MM.1S (cell line): ENCODE data around the gene SPTSSB.

Experiments
- DNase-seq: peaks from one replicate; pipeline ENCODE4 v3.0.0-alpha.2; 2015
- H2AFZ ChIP-seq: fragments of 300-600 bp; sonication (generic); 2 replicates; pipeline ENCODE4 v1.6.0; 2016; ENCODE audit warnings: antibody characterized with exemption, low read length
- H3F3A ChIP-seq: fragments of 300-600 bp; sonication (generic); 2 replicates; pipeline ENCODE4 v1.6.1; 2016; ENCODE audit warnings: mild to moderate bottlenecking, antibody characterized with exemption, low read length, moderate library complexity, mixed read lengths; ENCODE audit not compliant: insufficient read depth
- H3K27ac ChIP-seq: fragments of 300-600 bp; sonication (generic); 2 replicates; pipeline ENCODE4 v1.5.1; 2016; ENCODE audit warnings: mild to moderate bottlenecking, low read length
- H3K27me3 ChIP-seq: fragments of 300-600 bp; sonication (generic); replicated peaks from 2 replicates; pipeline ENCODE4 v1.6.0; 2016; ENCODE audit warnings: low read length; ENCODE audit not compliant: insufficient read depth
- H3K36me3 ChIP-seq: fragments of 300-600 bp; sonication (generic); replicated peaks from 2 replicates; pipeline ENCODE4 v1.6.1; 2016; ENCODE audit warnings: mild to moderate bottlenecking, low read length, mixed read lengths; ENCODE audit not compliant: insufficient read depth
- H3K4me1 ChIP-seq: fragments of 300-600 bp; sonication (generic); 2 replicates; pipeline ENCODE4 v1.6.1; 2016; ENCODE audit warnings: low read length, mixed read lengths
- H3K4me2 ChIP-seq: fragments of 300-600 bp; sonication (generic); 2 replicates; pipeline ENCODE4 v1.6.0; 2016; ENCODE audit warnings: low read depth, low read length
- H3K4me3 ChIP-seq: fragments of 300-600 bp; sonication (generic); 2 replicates; pipeline ENCODE4 v1.5.1; 2016; ENCODE audit warnings: low read length, mixed read lengths
- H3K79me2 ChIP-seq: fragments of 300-600 bp; sonication (generic); 2 replicates; pipeline ENCODE4 v1.6.1; 2016; ENCODE audit warnings: mixed run types, low read length, mixed read lengths
- H3K9ac ChIP-seq: fragments of 300-600 bp; sonication (generic); 2 replicates; pipeline ENCODE4 v1.6.1; 2016; ENCODE audit warnings: low read length, mixed read lengths
- H3K9me2 ChIP-seq: fragments of 300-600 bp; sonication (generic); replicated peaks from 2 replicates; pipeline ENCODE4 v1.6.1; 2016; ENCODE audit warnings: mild to moderate bottlenecking, low read length, mixed read lengths; ENCODE audit not compliant: insufficient read depth
- H3K9me3 ChIP-seq: fragments of 300-600 bp; sonication (generic); replicated peaks from 2 replicates; pipeline ENCODE4 v1.6.1; 2016; ENCODE audit warnings: mild to moderate bottlenecking, low read length, mixed read lengths; ENCODE audit not compliant: insufficient read depth
- H4K20me1 ChIP-seq: fragments of 300-600 bp; sonication (generic); 2 replicates; pipeline ENCODE4 v1.6.1; 2016; ENCODE audit warnings: mild to moderate bottlenecking, low read length, moderate library complexity, mixed read lengths; ENCODE audit not compliant: insufficient read depth
- CTCF ChIP-seq: fragments of 300-600 bp; sonication (generic); IDR thresholded peaks from 2 replicates; pipeline ENCODE4 v1.5.1; 2016; ENCODE audit warnings: antibody characterized with exemption, low read length, mixed read lengths
- EZH2 ChIP-seq: fragments of 300-600 bp; sonication (generic); optimal IDR thresholded peaks from 2 replicates; pipeline ENCODE3; 2017; ENCODE audit warnings: low read depth, mild to moderate bottlenecking, antibody characterized with exemption, low read length, mixed read lengths
- EZH2phosphoT487 ChIP-seq: fragments of 300-600 bp; sonication (generic); IDR thresholded peaks from 2 replicates; pipeline ENCODE4 v1.6.1; 2018; ENCODE audit warnings: antibody characterized with exemption, low read length

The SPTSSB gene

GRCh38 chr3:161388855-161389254 lies 17.5 kb upstream of the SPTSSB start:
- no peak for DNase-seq
- H3K4me3 ChIP-seq, result no peak overlapping the region
- TF ChIP-seq EZH2, result no peak
- TF ChIP-seq EZH2phosphoT487, result no peak
- no peak for TF ChIP-seq CTCF

GRCh38 chr3:161386991-161387770 lies 15.9 kb upstream of the SPTSSB start:
- H3K9ac ChIP-seq, result no peak overlapping the region
- no peak for TF ChIP-seq EZH2
- TF ChIP-seq CTCF, result no peak
- TF ChIP-seq EZH2phosphoT487, result no peak
- DNase-seq, result no peak
- no peak overlapping the region for H3K4me2 ChIP-seq
- H3K4me3 ChIP-seq, result no peak overlapping the region
- no peaks in the 10 kb centered on the region for H3F3A ChIP-seq
- no peaks in the 10 kb centered on the region for H3K79me2 ChIP-seq
- no peak overlapping the region for H3K27ac ChIP-seq
- H3K9me2 ChIP-seq, result no peaks in the 10 kb centered on the region
- no peaks in the 10 kb centered on the region for H3K4me1 ChIP-seq
- H4K20me1 ChIP-seq, result no peaks in the 10 kb centered on the region
- H2AFZ ChIP-seq, result no peak overlapping the region
- H3K27me3 ChIP-seq, result no peaks in the 10 kb centered on the region
- no peaks in the 10 kb centered on the region for H3K36me3 ChIP-seq
- no peaks in the 10 kb centered on the region for H3K9me3 ChIP-seq

More at GRCh38 chr3:161388855-161389254, 17.5 kb upstream of the SPTSSB start:
- H3K27ac ChIP-seq, result no peak overlapping the region
- H3K9me2 ChIP-seq, result no peaks in the 10 kb centered on the region
- peaks cover 6% of the 10 kb centered on the region for H3K4me1 ChIP-seq
- no peaks in the 10 kb centered on the region for H3K36me3 ChIP-seq
- no peak overlapping the region for H3K4me2 ChIP-seq
- no peak overlapping the region for H3K9ac ChIP-seq
- H4K20me1 ChIP-seq, result no peaks in the 10 kb centered on the region
- no peaks in the 10 kb centered on the region for H3F3A ChIP-seq
- no peaks in the 10 kb centered on the region for H3K27me3 ChIP-seq
- no peaks in the 10 kb centered on the region for H3K9me3 ChIP-seq
- H3K79me2 ChIP-seq, result no peaks in the 10 kb centered on the region
- no peak overlapping the region for H2AFZ ChIP-seq

GRCh38 chr3:161372321-161373260 lies 1.3 kb upstream of the SPTSSB start:
- TF ChIP-seq CTCF (no peak), EZH2phosphoT487 (no peak), EZH2 (no peak)
- Histone ChIP-seq H3K4me1 (peaks cover 4% of the 10 kb centered on the region; the same call in 1 of the 2 replicates), H2AFZ (peak overlapping the region; percentile 86), H3K36me3 (no peaks in the 10 kb centered on the region), H3K9me3 (no peaks in the 10 kb centered on the region), H3K27ac (no peak overlapping the region), H3K4me2 (peak overlapping the region; percentile 89), H3K9me2 (no peaks in the 10 kb centered on the region), H3K27me3 (peaks cover 11% of the 10 kb centered on the region; the same call in 1 of the 2 replicates), H3K79me2 (no peaks in the 10 kb centered on the region), H3K9ac (no peak overlapping the region; the same call in 1 of the 2 replicates), H3K4me3 (peak overlapping the region; percentile 69), H3F3A (no peaks in the 10 kb centered on the region), H4K20me1 (no peaks in the 10 kb centered on the region)
- DNase-seq, result no peak
